Endothelial cell of umbilical vein (primary cell): ENCODE measurements around the gene CYTH2. TPM values are rescaled to one million over a fixed set of nuclear protein-coding genes. Genes with fewer than 3 reads are reported as not detected.

Source experiments
- BruUV-seq: library from RNA; stranded (reverse); fragments of 400-500 nt; replicated peaks from 2 replicates; lab custom pipeline; 2021; lab: Mats Ljungman, UMichigan
- CTCF ChIA-PET: fragments of 300-600, 350-600 bp; sonication (Branson Sonifier 250); formaldehyde crosslinking; loops from one replicate; lab custom pipeline; 2021; ENCODE audit warnings: antibody characterized with exemption, inconsistent platforms; lab: Charles Lee
- POLR2A ChIA-PET: fragments of 300-600, 350-600 bp; sonication (Branson Sonifier 250); formaldehyde crosslinking; loops from one replicate; lab custom pipeline; 2021; ENCODE audit warnings: antibody characterized with exemption, inconsistent platforms; lab: Charles Lee
- DNase-seq: peaks from one replicate; pipeline ENCODE4 v3.0.0-alpha.2; 2011; ENCODE audit warnings: low read depth, low spot score
- FAIRE-seq: peaks from 2 replicates; lab custom pipeline; 2011; peaks lifted over from hg19 to GRCh38; lab: Jason Lieb, UNC
- H2AFZ ChIP-seq: 2 replicates; pipeline ENCODE4 v1.6.0; 2012; ENCODE audit warnings: low read depth, low read length, control low read depth, inconsistent platforms
- H3K27ac ChIP-seq: 2 replicates; pipeline ENCODE4 v1.5.1; 2011; ENCODE audit warnings: low read depth, mild to moderate bottlenecking, control low read depth, low read length, moderate library complexity; ENCODE audit not compliant: insufficient read depth
- H3K27me3 ChIP-seq, 2 experiments: 2 replicates each; pipeline versions ENCODE4 v1.6.0 to v1.6.1; 2011; ENCODE audit warnings: low read length in 2 of 2, mixed read lengths in 1 of 2; ENCODE audit not compliant: control insufficient read depth in 2 of 2, insufficient read depth in 2 of 2
- H3K36me3 ChIP-seq, 2 experiments: 2 replicates in 1 of 2; 3 replicates in 1 of 2; pipeline ENCODE4 v1.5.1; 2011; ENCODE audit warnings: low read length in 2 of 2, mild to moderate bottlenecking in 1 of 2, moderate library complexity in 1 of 2; ENCODE audit not compliant: control insufficient read depth in 2 of 2, insufficient read depth in 2 of 2; ENCODE audit errors: extremely low read depth in 1 of 2
- H3K4me1 ChIP-seq: 3 replicates; pipeline ENCODE4 v1.5.1; 2011; ENCODE audit warnings: mild to moderate bottlenecking, low read length; ENCODE audit not compliant: control insufficient read depth, insufficient read depth; ENCODE audit errors: extremely low read depth
- H3K4me2 ChIP-seq: 2 replicates; pipeline ENCODE4 v1.6.1; 2011; ENCODE audit warnings: low read length, control low read depth, mixed read lengths; ENCODE audit not compliant: insufficient read depth
- H3K4me3 ChIP-seq, 3 experiments: fragments of 200-600 bp in 1 of 3; sonication (generic), shearing (Covaris generic) in 1 of 3; replicated peaks in 1 of 3; 2 replicates each; pipeline ENCODE4 v1.5.1; 2011 to 2016; ENCODE audit warnings: control low read depth in 3 of 3, low read length in 3 of 3, mild to moderate bottlenecking in 2 of 3, inconsistent platforms in 1 of 3, low read depth in 1 of 3, moderate library complexity in 1 of 3; ENCODE audit not compliant: insufficient read depth in 1 of 3
- H3K79me2 ChIP-seq: 2 replicates; pipeline ENCODE4 v1.6.0; 2012; ENCODE audit warnings: low read length, inconsistent platforms; ENCODE audit not compliant: control insufficient read depth, insufficient read depth
- H3K9ac ChIP-seq: replicated peaks from 2 replicates; pipeline ENCODE3; 2011; ENCODE audit warnings: low read length, control low read depth; ENCODE audit not compliant: insufficient read depth; ENCODE audit errors: extremely low read depth
- H3K9me1 ChIP-seq: replicated peaks from 3 replicates; pipeline ENCODE4 v1.6.0; 2011; ENCODE audit warnings: mild to moderate bottlenecking, low read length; ENCODE audit not compliant: control insufficient read depth, insufficient read depth; ENCODE audit errors: extremely low read depth
- H3K9me3 ChIP-seq: replicated peaks from 2 replicates; pipeline ENCODE4 v1.5.1; 2012; ENCODE audit warnings: low read length, inconsistent platforms; ENCODE audit not compliant: control insufficient read depth, insufficient read depth
- H4K20me1 ChIP-seq: replicated peaks from 2 replicates; pipeline ENCODE3; 2011; ENCODE audit warnings: mild to moderate bottlenecking, low read length; ENCODE audit not compliant: control insufficient read depth, insufficient read depth; ENCODE audit errors: extremely low read depth
- CTCF ChIP-seq, 2 donors: IDR thresholded peaks; 1 replicate in 1 of 2; 2 replicates in 1 of 2; pipeline ENCODE4 v1.5.1; 2011; ENCODE audit warnings: low read length in 2 of 2, mild to moderate bottlenecking in 2 of 2, moderate library complexity in 2 of 2, control low read depth in 1 of 2, inconsistent platforms in 1 of 2, low read depth in 1 of 2; ENCODE audit not compliant: insufficient read depth in 1 of 2; ENCODE audit errors: extremely low read depth in 1 of 2
- FOS ChIP-seq: IDR thresholded peaks from 2 replicates; pipeline ENCODE4 v1.6.1; 2011; ENCODE audit warnings: mild to moderate bottlenecking, low read length, moderate library complexity, borderline replicate concordance; ENCODE audit not compliant: insufficient read depth
- GATA2 ChIP-seq: IDR thresholded peaks from 2 replicates; pipeline ENCODE4 v1.7.0; 2011; ENCODE audit warnings: low read depth, mild to moderate bottlenecking, moderate library complexity, mixed read lengths, low read length; ENCODE audit not compliant: insufficient read length, insufficient read depth
- JUN ChIP-seq: IDR thresholded peaks from 2 replicates; pipeline ENCODE4 v1.6.1; 2011; ENCODE audit warnings: borderline replicate concordance, low read depth; ENCODE audit not compliant: insufficient read length, insufficient read depth
- MYC ChIP-seq: IDR thresholded peaks from one replicate; pipeline ENCODE4 v1.6.1; 2011; ENCODE audit warnings: mild to moderate bottlenecking, low read depth, low read length
- POLR2A ChIP-seq: IDR thresholded peaks from 2 replicates; pipeline ENCODE4 v1.6.1; 2012; ENCODE audit warnings: low read depth, mild to moderate bottlenecking, control low read depth, low read length
- POLR2AphosphoS5 ChIP-seq: IDR thresholded peaks from 2 replicates; pipeline ENCODE4 v1.6.1; 2012; ENCODE audit warnings: low read depth, mild to moderate bottlenecking, control low read depth, low read length, moderate library complexity; ENCODE audit not compliant: insufficient read depth
- dilution Hi-C: fragments of 300-500 bp; cut with MboI; formaldehyde crosslinking; loops from one replicate; pipeline ENCODE4 v1.15.0; 2019; ENCODE audit warnings: low sequenced_read_pairs; ENCODE audit not compliant: extremely low pct_ligation_motif_present
- intact Hi-C: fragments of 100-400 bp; cut with micrococcal nuclease; formaldehyde crosslinking; loops from one replicate; pipeline ENCODE4 v1.10.0; 2022
- polyA plus RNA-seq, 4 experiments: library from polyadenylated mRNA; depleted of rRNA in 3 of 4; stranded (reverse) in 3 of 4; unstranded in 1 of 4; fragments of >200 nt; gene quantifications; 2 replicates each; pipeline versions ENCODE4 v1.2.1 to v1.2.3, GENCODE V29; 2011 to 2012; ENCODE audit warnings: missing spikeins in 1 of 4
- total RNA-seq: library from RNA; stranded (reverse); gene quantifications from 2 replicates; pipeline ENCODE4 v1.2.3, GENCODE V29; 2021
- TF ChIP-seq, protein P1 (sequence below): IDR thresholded peaks from 2 replicates; pipeline ENCODE4 v1.6.1; 2011; ENCODE audit not compliant: insufficient read depth, insufficient read length

The CYTH2 gene
- total and polyA plus RNA-seq, 2 donors (not counting 3 experiments of a cell fraction or from before 2014, with no cell fraction given), result 98.4 to 119 TPM

DNA sequence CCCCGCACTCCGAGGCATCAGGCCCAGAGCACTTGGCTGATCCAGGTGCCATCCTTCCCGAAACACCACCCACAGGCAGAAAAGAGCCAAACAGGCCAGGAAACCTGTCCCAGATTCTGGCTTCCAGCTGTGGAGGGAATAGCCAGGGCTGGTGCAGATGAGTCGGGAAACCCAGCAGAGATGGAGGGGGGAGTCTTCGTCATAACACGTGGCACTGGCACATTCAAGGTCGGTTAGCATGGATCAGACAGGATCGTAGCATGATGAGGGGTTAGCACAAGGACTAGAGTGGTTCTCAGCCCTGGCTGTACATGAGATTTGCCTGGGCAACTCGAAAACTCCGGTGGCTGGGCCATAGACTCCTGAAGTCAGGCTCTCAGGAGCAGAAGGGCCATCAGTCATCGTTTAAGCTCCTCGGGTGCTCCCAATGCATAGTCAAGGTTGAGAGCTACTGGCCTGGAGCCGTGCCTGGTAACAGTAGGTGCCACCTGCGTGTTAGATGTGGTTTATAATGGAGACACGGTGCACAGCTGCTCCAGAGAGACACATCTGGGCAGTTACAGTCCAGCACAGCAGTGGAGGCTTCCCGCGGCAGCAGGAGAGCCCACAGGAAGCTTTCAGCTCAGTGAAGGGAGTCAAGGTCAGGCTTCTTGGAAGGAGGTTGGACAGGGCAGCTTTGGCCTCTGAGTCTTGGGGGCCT, 6.3 kb downstream of the CYTH2 start:
- H3K9ac ChIP-seq, result no peak overlapping the region
- H3K27me3 ChIP-seq, result no peaks in the 10 kb centered on the region
- H2AFZ ChIP-seq, result no peak overlapping the region
- TF ChIP-seq CTCF (IDR thresholded peaks at IDR 0.05; ENCODE audit: extremely low read depth in 1 of 2, insufficient read depth in 1 of 2, low read depth in 1 of 2, low read length in 2 of 2) (no peak), MYC (no peak), POLR2A (no peak), GATA2 (no peak), JUN (no peak), POLR2AphosphoS5 (no peak), FOS (no peak)
- TF ChIP-seq, protein P1, sequence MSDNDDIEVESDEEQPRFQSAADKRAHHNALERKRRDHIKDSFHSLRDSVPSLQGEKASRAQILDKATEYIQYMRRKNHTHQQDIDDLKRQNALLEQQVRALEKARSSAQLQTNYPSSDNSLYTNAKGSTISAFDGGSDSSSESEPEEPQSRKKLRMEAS, result no peak
- dilution Hi-C loops (no loop called here), intact Hi-C loops (no loop called here)
- CTCF ChIA-PET, result interaction anchor here (1.1 to 1.3 kb wide), 2 partner anchors 109 to 113 kb away, joined by 3 to 5 read pairs; no protein-coding TSS in a partner anchor
- no peak overlapping the region for H3K4me2 ChIP-seq
- no peak for FAIRE-seq
- no peak for DNase-seq
- no peaks in the 10 kb centered on the region for H4K20me1 ChIP-seq
- no peak overlapping the region for H3K4me3 ChIP-seq
- POLR2A ChIA-PET, result interaction anchor here (1.3 kb wide), 1 partner anchor 17 kb away, joined by 4 read pairs; no protein-coding TSS in a partner anchor
- BruUV-seq, result no TSS peak
- no peaks in the 10 kb centered on the region for H3K9me3 ChIP-seq
- peaks cover 11% of the 10 kb centered on the region for H3K4me1 ChIP-seq
- H3K9me1 ChIP-seq, result no peaks in the 10 kb centered on the region
- H3K79me2 ChIP-seq, result peaks cover 13% of the 10 kb centered on the region
- peaks cover 25 to 72% of the 10 kb centered on the region in 2 experiments for H3K36me3 ChIP-seq
- H3K27ac ChIP-seq, result no peak overlapping the region
